Breast epithelium (tissue), 3 donors: Measurements from ENCODE around the gene ABHD14A.

ENCODE experiments used
- CTCF ChIP-seq, 3 donors: fragments of 450-650 bp; IDR thresholded peaks; one replicate each; pipeline ENCODE4 v1.5.1; 2016 to 2017; ENCODE audit warnings: antibody characterized with exemption in 3 of 3, mild to moderate bottlenecking in 3 of 3, moderate library complexity in 3 of 3
- POLR2A ChIP-seq: fragments of 450-650 bp; IDR thresholded peaks from one replicate; pipeline ENCODE4 v1.6.1; 2016; ENCODE audit warnings: antibody characterized with exemption, mild to moderate bottlenecking, moderate library complexity
- POLR2AphosphoS5 ChIP-seq, 3 donors: sonication (generic); formaldehyde crosslinking; IDR thresholded peaks; one replicate each; pipeline ENCODE4 v1.6.1; 2017; ENCODE audit warnings: antibody characterized with exemption in 3 of 3

GRCh38 chr3:51967384-51968169 is 7.3 kb upstream of the ABHD14A start, which contains the start of gene PCBP4:
- no peak for TF ChIP-seq POLR2A
- TF ChIP-seq CTCF (IDR thresholded peaks at IDR 0.05), result no peak
- TF ChIP-seq POLR2AphosphoS5 (IDR thresholded peaks at IDR 0.05), result peak in 1 of 3 donors; percentile 14
